Activated CD8-positive, alpha-beta T cell treated with anti-CD3 and anti-CD28 coated beads for 36 hours (primary cell): ENCODE results near the gene PCDH9. TPM values are rescaled to one million over a fixed set of nuclear protein-coding genes. Genes with fewer than 3 reads are reported as not detected.

Source experiments
- ATAC-seq: fragments of 200-7000 bp; cut with Tn5 transposase; one replicate; pipeline ENCODE4 v1.10.0; 2021; ENCODE audit warnings: mild to moderate bottlenecking, moderate library complexity
- CTCF ChIA-PET: fragments of 350-600 bp; sonication (Branson Sonifier 250); formaldehyde crosslinking; loops from one replicate; lab custom pipeline; 2021; ENCODE audit warnings: antibody characterized with exemption; lab: Charles Lee
- POLR2A ChIA-PET: fragments of 350-600 bp; sonication (Branson Sonifier 250); formaldehyde crosslinking; loops from one replicate; lab custom pipeline; 2021; ENCODE audit warnings: antibody characterized with exemption; lab: Charles Lee
- DNase-seq: peaks from one replicate; pipeline ENCODE4 v3.0.0-alpha.2; 2020
- H3K27ac Mint-ChIP-seq: one replicate; pipeline ENCODE4 v1.8.0; 2021; ENCODE audit warnings: mild to moderate bottlenecking, mixed read lengths
- H3K27me3 Mint-ChIP-seq: one replicate; pipeline ENCODE4 v1.8.0; 2021; ENCODE audit warnings: mixed read lengths
- H3K36me3 Mint-ChIP-seq: one replicate; pipeline ENCODE4 v1.8.0; 2021; ENCODE audit warnings: low read depth, mixed read lengths
- H3K4me1 Mint-ChIP-seq: one replicate; pipeline ENCODE4 v1.8.0; 2021; ENCODE audit warnings: low read depth, mixed read lengths
- H3K4me3 Mint-ChIP-seq: one replicate; pipeline ENCODE4 v1.8.0; 2021; ENCODE audit warnings: mild to moderate bottlenecking, moderate library complexity, mixed read lengths
- H3K9me3 Mint-ChIP-seq: one replicate; pipeline ENCODE4 v1.8.0; 2021; ENCODE audit warnings: mixed read lengths
- CTCF ChIP-seq: fragments of 200-600 bp; IDR thresholded peaks from one replicate; pipeline ENCODE4 v1.8.0; 2022; ENCODE audit warnings: antibody characterized with exemption, mild to moderate bottlenecking
- intact Hi-C: fragments of 100-400 bp; cut with micrococcal nuclease; formaldehyde crosslinking; loops from one replicate; pipeline ENCODE4 v1.10.0; 2022
- total RNA-seq, 2 experiments: library from RNA; stranded (reverse); gene quantifications; one replicate each; pipeline ENCODE4 v1.2.3, GENCODE V29; 2021

The PCDH9 gene
- total RNA-seq, 2 experiments from 2014 or later: 0.04 to 0.14 TPM

DNA sequence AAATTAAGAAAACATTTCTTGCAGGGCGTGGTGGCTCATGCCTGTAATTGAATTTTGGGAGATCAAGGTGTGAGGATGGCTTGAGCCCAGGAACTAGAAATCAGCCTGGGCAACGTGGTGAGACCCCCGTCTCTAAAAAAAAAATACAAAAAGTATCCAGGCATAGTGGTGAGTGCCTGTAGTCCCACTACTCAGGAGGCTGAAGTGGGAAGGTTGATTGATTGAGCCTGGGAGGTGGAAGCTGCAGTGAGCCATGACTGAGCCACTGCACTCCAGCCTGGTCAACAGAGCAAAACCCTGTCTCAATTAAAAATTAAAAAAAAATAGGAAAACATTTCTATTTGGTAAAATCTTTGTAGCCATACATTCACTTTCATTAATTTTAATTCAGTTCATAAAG is 526.5 kb downstream of the PCDH9 start:
- Mint-ChIP-seq H3K9me3 (no peaks in the 10 kb centered on the region), H3K4me3 (no peak overlapping the region), H3K4me1 (no peaks in the 10 kb centered on the region), H3K36me3 (no peaks in the 10 kb centered on the region), H3K27ac (no peak overlapping the region), H3K27me3 (no peaks in the 10 kb centered on the region)
- intact Hi-C loops: no loop called here
- ChIA-PET POLR2A (no interaction called here), CTCF (no interaction called here)
- TF ChIP-seq CTCF: no peak
- ATAC-seq (no peak), DNase-seq (no peak)

- CTCF ChIA-PET: no interaction called here
- POLR2A ChIA-PET: no interaction called here
Observed at GRCh38 chr13:66700117-66700601, 530.0 kb downstream of the PCDH9 start.

DNA sequence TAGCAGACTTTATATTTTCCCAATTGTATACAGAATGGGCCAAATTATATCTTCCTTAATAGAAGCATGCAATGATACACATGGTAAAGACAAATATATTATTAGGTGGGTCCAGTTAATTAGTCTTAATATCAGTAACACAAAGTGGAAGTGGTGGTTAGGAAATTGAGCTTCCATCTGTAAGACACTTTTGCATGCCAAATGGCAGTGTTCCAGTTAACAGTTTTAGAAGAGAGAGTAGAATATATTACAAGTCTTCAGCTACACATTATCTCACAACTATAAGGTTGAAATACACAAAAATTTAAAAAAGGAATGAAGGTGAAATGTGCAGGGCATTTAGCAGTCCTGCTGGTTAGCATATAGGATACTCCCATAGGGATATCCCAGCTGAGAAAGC is 536.5 kb downstream of the PCDH9 start:
- DNase-seq: no peak
- no peak for TF ChIP-seq CTCF
- no peak for ATAC-seq
- Mint-ChIP-seq H3K9me3 (peaks cover 2% of the 10 kb centered on the region), H3K4me3 (no peak overlapping the region), H3K4me1 (no peaks in the 10 kb centered on the region), H3K27ac (no peak overlapping the region), H3K36me3 (no peaks in the 10 kb centered on the region), H3K27me3 (no peaks in the 10 kb centered on the region)
- CTCF ChIA-PET: no interaction called here
- intact Hi-C loops: no loop called here
- POLR2A ChIA-PET: interaction anchor here (0.6 kb wide), 1 partner anchor 89 kb away, joined by 4 read pairs; no protein-coding TSS in a partner anchor

More at GRCh38 chr13:66700117-66700601, 530.0 kb downstream of the PCDH9 start:
- TF ChIP-seq CTCF: no peak
- Mint-ChIP-seq H3K9me3 (peaks cover 2% of the 10 kb centered on the region), H3K27me3 (no peaks in the 10 kb centered on the region), H3K4me3 (no peak overlapping the region), H3K4me1 (no peaks in the 10 kb centered on the region), H3K27ac (no peak overlapping the region), H3K36me3 (no peaks in the 10 kb centered on the region)
- intact Hi-C loops: no loop called here
- no peak for ATAC-seq
- DNase-seq: no peak

DNA sequence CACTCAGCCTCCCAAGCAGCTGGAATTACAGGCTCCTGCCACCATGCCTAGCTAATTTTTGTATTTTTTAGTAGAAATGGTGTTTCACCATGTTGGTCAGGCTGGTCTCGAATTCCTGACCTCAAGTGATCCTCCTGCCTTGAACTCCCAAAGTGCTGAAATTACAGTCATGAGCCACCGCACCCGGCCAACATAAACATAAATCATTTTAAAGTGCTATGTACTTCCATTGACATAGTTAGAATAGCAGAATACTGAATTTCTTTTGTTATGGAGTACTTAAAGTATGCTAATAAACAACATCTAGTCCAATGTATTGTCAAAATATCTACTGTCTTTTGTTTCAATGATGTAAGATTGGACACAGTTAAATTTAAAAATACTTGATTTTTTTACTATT is 539.0 kb downstream of the PCDH9 start:
- Mint-ChIP-seq H3K27me3 (no peaks in the 10 kb centered on the region), H3K9me3 (peaks cover 1% of the 10 kb centered on the region), H3K27ac (no peak overlapping the region), H3K4me3 (no peak overlapping the region), H3K36me3 (no peaks in the 10 kb centered on the region), H3K4me1 (no peaks in the 10 kb centered on the region)
- TF ChIP-seq CTCF: no peak
- intact Hi-C loops: no loop called here
- POLR2A ChIA-PET: no interaction called here
- ATAC-seq (no peak), DNase-seq (no peak)
- CTCF ChIA-PET: no interaction called here

DNA sequence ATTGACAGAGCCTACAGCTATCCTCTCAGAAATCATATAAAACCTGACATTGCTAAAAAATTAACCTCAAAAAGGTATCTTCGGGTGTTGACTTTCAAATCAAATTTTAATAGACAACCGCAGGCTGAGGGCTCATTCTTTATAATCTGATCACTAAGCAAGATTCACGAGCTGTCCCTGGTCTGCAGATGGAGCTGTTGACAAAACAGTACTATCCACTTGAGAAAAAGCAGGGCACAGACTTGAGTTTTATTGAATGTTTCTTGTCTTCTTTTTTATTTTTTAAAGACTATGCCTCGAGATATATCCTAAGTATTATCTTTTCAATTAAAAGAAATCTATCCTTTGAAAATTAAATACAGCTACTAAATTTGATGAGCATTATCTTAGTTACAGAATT is 540.5 kb downstream of the PCDH9 start:
- CTCF ChIA-PET: no interaction called here
- no peak for ATAC-seq

More for the DNA sequence above, 540.5 kb downstream of the PCDH9 start:
- TF ChIP-seq CTCF: no peak
- Mint-ChIP-seq H3K9me3 (peaks cover 5% of the 10 kb centered on the region), H3K27ac (no peak overlapping the region), H3K27me3 (no peaks in the 10 kb centered on the region), H3K4me3 (no peak overlapping the region), H3K4me1 (no peaks in the 10 kb centered on the region), H3K36me3 (no peaks in the 10 kb centered on the region)
- no peak for DNase-seq
- POLR2A ChIA-PET: no interaction called here
- intact Hi-C loops: no loop called here
